Lower leg skin (tissue), 3 donors: ENCODE data around the gene SH3BP5L.

ENCODE experiments used
- POLR2A ChIP-seq, 2 donors: fragments of 450-650 bp; IDR thresholded peaks; one replicate each; pipeline ENCODE4 v1.6.1; 2016 to 2017; ENCODE audit warnings: antibody characterized with exemption in 2 of 2, mild to moderate bottlenecking in 1 of 2, moderate library complexity in 1 of 2
- TF ChIP-seq, protein P1 (sequence below), 3 donors: fragments of 450-650 bp; IDR thresholded peaks; one replicate each; pipeline ENCODE4 v1.5.1; 2016; ENCODE audit warnings: antibody characterized with exemption in 3 of 3, mild to moderate bottlenecking in 3 of 3, moderate library complexity in 2 of 3

DNA sequence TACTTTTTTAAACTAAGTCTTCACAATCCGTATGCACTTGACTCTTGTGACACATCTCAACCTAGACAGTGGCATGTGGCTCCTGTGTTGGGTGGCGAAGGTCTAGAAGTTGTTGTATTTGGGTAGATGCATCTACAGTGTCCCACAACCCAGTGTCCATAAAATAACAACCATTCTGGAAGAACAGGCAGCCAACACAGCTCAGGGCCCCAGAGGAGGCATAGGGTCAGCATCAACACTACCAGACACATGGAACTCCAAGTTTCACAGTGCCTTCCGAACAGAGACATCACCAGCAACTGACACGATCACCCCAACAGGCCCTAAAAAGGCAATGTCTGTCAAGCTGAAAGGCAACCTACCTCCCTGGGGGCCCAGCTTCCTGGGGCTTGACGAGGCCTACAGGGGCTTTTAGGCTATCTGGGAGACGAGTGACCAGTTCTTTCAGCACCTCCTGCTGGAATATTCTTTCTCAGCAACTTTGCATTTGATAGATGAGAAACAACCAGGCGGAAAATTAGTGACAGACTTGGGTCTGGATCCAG is 5.6 kb downstream of the SH3BP5L start:
- TF ChIP-seq, protein P1, sequence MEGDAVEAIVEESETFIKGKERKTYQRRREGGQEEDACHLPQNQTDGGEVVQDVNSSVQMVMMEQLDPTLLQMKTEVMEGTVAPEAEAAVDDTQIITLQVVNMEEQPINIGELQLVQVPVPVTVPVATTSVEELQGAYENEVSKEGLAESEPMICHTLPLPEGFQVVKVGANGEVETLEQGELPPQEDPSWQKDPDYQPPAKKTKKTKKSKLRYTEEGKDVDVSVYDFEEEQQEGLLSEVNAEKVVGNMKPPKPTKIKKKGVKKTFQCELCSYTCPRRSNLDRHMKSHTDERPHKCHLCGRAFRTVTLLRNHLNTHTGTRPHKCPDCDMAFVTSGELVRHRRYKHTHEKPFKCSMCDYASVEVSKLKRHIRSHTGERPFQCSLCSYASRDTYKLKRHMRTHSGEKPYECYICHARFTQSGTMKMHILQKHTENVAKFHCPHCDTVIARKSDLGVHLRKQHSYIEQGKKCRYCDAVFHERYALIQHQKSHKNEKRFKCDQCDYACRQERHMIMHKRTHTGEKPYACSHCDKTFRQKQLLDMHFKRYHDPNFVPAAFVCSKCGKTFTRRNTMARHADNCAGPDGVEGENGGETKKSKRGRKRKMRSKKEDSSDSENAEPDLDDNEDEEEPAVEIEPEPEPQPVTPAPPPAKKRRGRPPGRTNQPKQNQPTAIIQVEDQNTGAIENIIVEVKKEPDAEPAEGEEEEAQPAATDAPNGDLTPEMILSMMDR (IDR thresholded peaks at IDR 0.05), result no peak
- TF ChIP-seq POLR2A (IDR thresholded peaks at IDR 0.05), result no peak
